Progenitor cell of endocrine pancreas (in vitro differentiated cells): ENCODE results near the gene UBASH3A. TPM values are rescaled to one million over a fixed set of nuclear protein-coding genes. Genes with fewer than 3 reads are reported as not detected.

Source experiments
- DNase-seq: peaks from one replicate; pipeline ENCODE4 v3.0.0; 2021; ENCODE audit warnings: low spot score; ENCODE audit not compliant: unreplicated experiment
- H3K27ac Mint-ChIP-seq: 2 replicates; pipeline ENCODE4 v1.8.0; 2021; ENCODE audit warnings: mild to moderate bottlenecking, moderate library complexity, mixed read lengths
- H3K27me3 Mint-ChIP-seq: 2 replicates; pipeline ENCODE4 v1.8.0; 2021; ENCODE audit warnings: mixed read lengths
- H3K36me3 Mint-ChIP-seq: 2 replicates; pipeline ENCODE4 v1.8.0; 2022; ENCODE audit warnings: mixed read lengths; ENCODE audit not compliant: insufficient read depth
- H3K4me1 Mint-ChIP-seq: 2 replicates; pipeline ENCODE4 v1.8.0; 2021; ENCODE audit warnings: low read depth, mixed read lengths
- H3K4me3 Mint-ChIP-seq: 2 replicates; pipeline ENCODE4 v1.8.0; 2021; ENCODE audit warnings: low read depth, mild to moderate bottlenecking, moderate library complexity, mixed read lengths
- H3K9me3 Mint-ChIP-seq: 2 replicates; pipeline ENCODE4 v1.8.0; 2021; ENCODE audit warnings: low read depth, mixed read lengths
- total RNA-seq: library from RNA; stranded (reverse); gene quantifications from 2 replicates; pipeline ENCODE4 v1.2.1, GENCODE V29; 2021
- TF ChIP-seq, protein P1 (sequence below): fragments of 200-600 bp; sonication (generic); IDR thresholded peaks from one replicate; pipeline ENCODE4 v1.5.0; 2021; ENCODE audit warnings: antibody characterized with exemption, mild to moderate bottlenecking; ENCODE audit not compliant: unreplicated experiment

The UBASH3A gene
- total RNA-seq, 1 donor from 2014 or later, result not detected

- H3K4me1 Mint-ChIP-seq, result peaks cover 22% of the 10 kb centered on the region
- no peaks in the 10 kb centered on the region for H3K9me3 Mint-ChIP-seq
- H3K4me3 Mint-ChIP-seq, result no peak overlapping the region
- TF ChIP-seq, protein P1, sequence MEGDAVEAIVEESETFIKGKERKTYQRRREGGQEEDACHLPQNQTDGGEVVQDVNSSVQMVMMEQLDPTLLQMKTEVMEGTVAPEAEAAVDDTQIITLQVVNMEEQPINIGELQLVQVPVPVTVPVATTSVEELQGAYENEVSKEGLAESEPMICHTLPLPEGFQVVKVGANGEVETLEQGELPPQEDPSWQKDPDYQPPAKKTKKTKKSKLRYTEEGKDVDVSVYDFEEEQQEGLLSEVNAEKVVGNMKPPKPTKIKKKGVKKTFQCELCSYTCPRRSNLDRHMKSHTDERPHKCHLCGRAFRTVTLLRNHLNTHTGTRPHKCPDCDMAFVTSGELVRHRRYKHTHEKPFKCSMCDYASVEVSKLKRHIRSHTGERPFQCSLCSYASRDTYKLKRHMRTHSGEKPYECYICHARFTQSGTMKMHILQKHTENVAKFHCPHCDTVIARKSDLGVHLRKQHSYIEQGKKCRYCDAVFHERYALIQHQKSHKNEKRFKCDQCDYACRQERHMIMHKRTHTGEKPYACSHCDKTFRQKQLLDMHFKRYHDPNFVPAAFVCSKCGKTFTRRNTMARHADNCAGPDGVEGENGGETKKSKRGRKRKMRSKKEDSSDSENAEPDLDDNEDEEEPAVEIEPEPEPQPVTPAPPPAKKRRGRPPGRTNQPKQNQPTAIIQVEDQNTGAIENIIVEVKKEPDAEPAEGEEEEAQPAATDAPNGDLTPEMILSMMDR, result no peak
- H3K36me3 Mint-ChIP-seq, result peaks cover 5% of the 10 kb centered on the region
- peaks cover 20% of the 10 kb centered on the region for H3K27me3 Mint-ChIP-seq
- H3K27ac Mint-ChIP-seq, result no peak overlapping the region
- no peak for DNase-seq
Measured at GRCh38 chr21:42374864-42375499, 28.7 kb upstream of the UBASH3A start.

DNA sequence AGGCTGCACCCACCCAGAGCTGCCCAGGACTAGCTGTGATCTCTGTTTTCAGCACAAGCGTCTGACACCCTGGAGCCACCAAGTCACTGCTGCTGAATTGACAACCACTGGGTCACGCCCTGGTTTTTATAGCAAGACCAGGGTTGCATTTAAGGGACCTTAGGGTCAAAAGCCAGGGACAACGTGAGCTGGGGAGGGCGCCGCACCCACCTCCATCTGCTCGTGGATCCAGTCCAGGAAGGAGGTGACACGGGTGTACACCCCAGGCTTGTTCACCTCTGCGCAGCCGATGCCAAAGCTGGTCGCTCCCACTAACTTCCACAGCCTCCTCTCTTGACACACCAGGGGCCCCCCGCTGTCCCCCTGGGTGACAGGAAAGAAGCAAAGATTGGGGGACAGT is 28.2 kb upstream of the UBASH3A start:
- H3K4me1 Mint-ChIP-seq, result peaks cover 22% of the 10 kb centered on the region
- no peaks in the 10 kb centered on the region for H3K9me3 Mint-ChIP-seq
- H3K36me3 Mint-ChIP-seq, result peaks cover 5% of the 10 kb centered on the region
- H3K27me3 Mint-ChIP-seq, result peaks cover 20% of the 10 kb centered on the region
- no peak overlapping the region for H3K4me3 Mint-ChIP-seq
- no peak overlapping the region for H3K27ac Mint-ChIP-seq
- no peak for DNase-seq
- TF ChIP-seq, protein P1, result no peak

DNA sequence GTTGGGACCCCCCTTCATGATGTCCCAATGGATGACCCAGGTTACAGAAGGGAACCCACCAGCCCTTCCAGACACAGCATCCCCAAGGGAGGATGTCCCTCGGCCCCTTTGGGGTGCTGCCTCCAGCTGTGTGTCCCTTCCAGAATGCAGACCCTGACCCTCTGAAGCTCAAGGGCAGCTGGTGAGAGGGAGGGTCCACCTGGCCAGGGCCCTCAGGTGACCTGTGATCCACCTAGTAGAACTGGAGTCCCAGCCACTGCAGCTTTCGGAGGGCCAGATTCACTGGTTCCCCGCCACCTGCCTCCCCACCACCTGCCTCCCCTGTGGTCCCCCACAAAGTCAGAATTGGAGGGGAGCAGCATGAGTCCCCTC is 27.8 kb upstream of the UBASH3A start:
- no peak overlapping the region for H3K27ac Mint-ChIP-seq
- TF ChIP-seq, protein P1, result no peak
- H3K36me3 Mint-ChIP-seq, result peaks cover 5% of the 10 kb centered on the region
- peaks cover 16% of the 10 kb centered on the region for H3K27me3 Mint-ChIP-seq
- no peak overlapping the region for H3K4me3 Mint-ChIP-seq
- H3K4me1 Mint-ChIP-seq, result peaks cover 19% of the 10 kb centered on the region
- DNase-seq, result no peak
- H3K9me3 Mint-ChIP-seq, result no peaks in the 10 kb centered on the region

DNA sequence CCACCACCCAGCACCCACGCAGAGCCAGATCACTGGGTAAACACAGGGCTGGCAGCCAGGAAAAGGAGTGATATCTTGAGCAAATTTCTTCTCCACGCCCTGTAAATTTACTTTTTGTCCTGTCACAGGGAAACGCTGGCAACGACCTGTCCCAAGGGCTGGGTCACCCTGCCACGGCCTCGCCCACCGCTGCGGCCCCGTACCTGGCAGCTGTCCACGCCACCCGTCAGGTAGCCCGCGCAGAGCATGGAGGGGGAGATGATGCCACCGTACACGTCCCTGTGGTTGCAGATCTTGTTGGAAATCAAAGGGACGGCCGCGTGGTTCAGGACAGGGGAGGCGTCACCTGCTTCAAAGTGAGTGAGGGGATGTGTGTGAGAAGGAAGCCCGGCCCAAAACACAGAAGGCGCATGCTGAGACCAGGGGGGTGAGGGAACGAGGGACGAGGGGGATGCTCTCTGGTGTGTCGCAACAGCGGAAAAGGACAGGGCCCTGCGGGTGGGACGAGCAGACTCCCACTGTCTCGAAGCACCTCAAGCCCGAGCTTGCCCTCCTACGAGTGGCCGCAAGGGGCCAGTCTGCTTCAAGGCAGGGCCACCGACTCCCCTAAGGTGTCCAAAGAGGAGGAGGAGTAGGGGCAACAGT is 27.2 kb upstream of the UBASH3A start:
- H3K27ac Mint-ChIP-seq, result no peak overlapping the region
- peaks cover 12% of the 10 kb centered on the region for H3K27me3 Mint-ChIP-seq
- peaks cover 4% of the 10 kb centered on the region for H3K36me3 Mint-ChIP-seq
- TF ChIP-seq, protein P1, result no peak
- H3K9me3 Mint-ChIP-seq, result no peaks in the 10 kb centered on the region
- no peak overlapping the region for H3K4me3 Mint-ChIP-seq
- H3K4me1 Mint-ChIP-seq, result peaks cover 16% of the 10 kb centered on the region
- DNase-seq, result no peak

DNA sequence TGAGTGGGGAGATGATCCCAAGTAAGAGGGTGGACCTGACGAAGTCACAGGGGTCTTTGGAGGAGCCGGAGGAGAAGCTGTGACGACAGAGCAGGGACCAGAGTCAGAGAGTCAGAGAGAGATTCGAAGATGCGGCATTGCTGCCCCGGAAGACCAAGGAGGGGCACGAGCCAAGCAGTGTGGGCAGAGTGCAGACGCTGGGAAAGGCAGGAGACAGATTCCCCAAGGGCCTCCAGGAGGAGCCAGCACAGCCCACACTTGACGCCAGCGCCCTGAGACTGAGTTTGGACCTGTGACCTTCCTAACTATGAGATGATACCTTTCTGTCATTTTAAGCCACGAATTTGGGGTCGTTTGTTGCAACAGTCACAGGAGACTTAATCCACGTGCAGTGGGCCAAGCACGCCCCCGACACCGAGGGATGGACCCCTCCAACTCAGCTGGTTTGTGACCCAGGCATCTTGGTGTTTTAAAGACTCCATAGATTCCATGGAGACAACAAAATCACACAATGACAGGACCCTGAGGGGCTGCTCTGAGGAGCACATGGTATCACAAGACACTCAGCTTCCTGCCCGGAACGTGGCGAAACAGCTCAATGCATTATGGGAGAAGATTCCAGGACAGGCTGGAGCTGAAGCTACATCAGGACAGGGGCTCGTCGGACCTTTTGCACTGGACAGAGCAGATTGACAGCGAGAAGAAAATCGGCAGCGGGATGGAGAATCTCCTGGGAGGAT is 26.3 kb upstream of the UBASH3A start:
- Mint-ChIP-seq H3K4me1 (peaks cover 15% of the 10 kb centered on the region), H3K27me3 (peaks cover 12% of the 10 kb centered on the region), H3K36me3 (peaks cover 7% of the 10 kb centered on the region), H3K9me3 (no peaks in the 10 kb centered on the region), H3K4me3 (no peak overlapping the region), H3K27ac (no peak overlapping the region)
- no peak for DNase-seq
- TF ChIP-seq, protein P1, result no peak
